Sigmoid colon (tissue), 7 donors: Measurements from ENCODE around the gene SDR9C7. TPM values are rescaled to one million over a fixed set of nuclear protein-coding genes. Genes with fewer than 3 reads are reported as not detected.
"Not testable (repeated sequence)": the region's sequence is repeated elsewhere in the genome, so short reads cannot be mapped to it uniquely, and the experiment has no call there.

Source experiments
- DNase-seq: peaks from one replicate; pipeline ENCODE4 v3.0.0-alpha.2; 2019
- H3K27ac ChIP-seq, 4 donors: fragments of 200-600 bp; sonication (generic); one replicate each; pipeline ENCODE4 v1.5.1; 2016 to 2019; ENCODE audit warnings: mild to moderate bottlenecking in 1 of 4
- H3K27me3 ChIP-seq, 3 donors: fragments of 200-600 bp; sonication (generic); one replicate each; pipeline ENCODE4 v1.5.1; 2019; ENCODE audit warnings: mild to moderate bottlenecking in 1 of 3
- H3K36me3 ChIP-seq, 4 donors: fragments of 200-600 bp; sonication (generic); one replicate each; pipeline ENCODE4 v1.5.1; 2016 to 2019
- H3K4me1 ChIP-seq, 4 donors: fragments of 200-600 bp; sonication (generic); one replicate each; pipeline ENCODE4 v1.5.1; 2017 to 2019
- H3K4me3 ChIP-seq, 4 donors: fragments of 200-600 bp; sonication (generic); one replicate each; pipeline ENCODE4 v1.5.1; 2017 to 2019; ENCODE audit warnings: mild to moderate bottlenecking in 2 of 4, moderate library complexity in 1 of 4
- H3K9me3 ChIP-seq, 4 donors: fragments of 200-600 bp in 3 of 4; sonication (generic) in 3 of 4; one replicate each; pipeline versions ENCODE4 v1.5.1 to v1.6.1; 2013 to 2019
- CTCF ChIP-seq, 4 experiments: fragments of 450-650 bp in 3 of 4; fragments of 200-600 bp in 1 of 4; IDR thresholded peaks; one replicate each; pipeline ENCODE4 v1.5.1; 2016 to 2019; ENCODE audit warnings: antibody characterized with exemption in 4 of 4, mild to moderate bottlenecking in 3 of 4, moderate library complexity in 2 of 4
- EP300 ChIP-seq, 4 donors: sonication (generic); formaldehyde crosslinking; IDR thresholded peaks; one replicate each; pipeline ENCODE4 v1.6.1; 2017; ENCODE audit warnings: antibody characterized with exemption in 4 of 4
- POLR2A ChIP-seq, 2 donors: fragments of 450-650 bp; IDR thresholded peaks; one replicate each; pipeline ENCODE4 v1.6.1; 2016; ENCODE audit warnings: antibody characterized with exemption in 2 of 2, mild to moderate bottlenecking in 2 of 2, moderate library complexity in 2 of 2
- POLR2AphosphoS5 ChIP-seq, 4 donors: sonication (generic); formaldehyde crosslinking; IDR thresholded peaks; one replicate each; pipeline ENCODE4 v1.6.1; 2017; ENCODE audit warnings: antibody characterized with exemption in 4 of 4
- WGBS, 2 donors: extraction: QIAGEN DNeasy Blood & Tissue Kit; methylation state at CpG; one replicate each; pipeline ENCODE4 v1.1.7; 2013; 5-methylcytosine and 5-hydroxymethylcytosine counted together
- intact Hi-C: fragments of 100-400 bp; cut with DNase I; formaldehyde crosslinking; loops from one replicate; pipeline ENCODE4 v1.15.1; 2023
- polyA plus RNA-seq, 3 donors: library from polyadenylated mRNA; stranded (reverse); fragments of 200-250 nt; gene quantifications; one replicate each; pipeline ENCODE4 v1.2.3, GENCODE V29; 2013
- total RNA-seq, 4 donors: library from RNA; depleted of rRNA; stranded (reverse); fragments of >200 nt; gene quantifications; one replicate each; pipeline ENCODE4 v1.1.0, GENCODE V29; 2016
- donor health status: healthy with polysubstance abuse.
- donor health status: Bipolar disorder and iron deficiency.
- donor health status: healthy.

Gene SDR9C7
- total and polyA plus RNA-seq, 7 donors, result 0.03 to 0.55 TPM; not detected in 5

GRCh38 chr12:56922031-56922430, 12.2 kb downstream of the SDR9C7 start:
- 69 to 76% methylated on average over 1 of the region's 1 CpG for WGBS, 2 donors
- no peak for DNase-seq
- no peaks in the 10 kb centered on the region for H3K9me3 ChIP-seq
- intact Hi-C loops, result no loop called here
- H3K27ac ChIP-seq, result no peak overlapping the region
- no peaks in the 10 kb centered on the region for H3K27me3 ChIP-seq
- no peak for TF ChIP-seq CTCF (IDR thresholded peaks at IDR 0.05)
- no peak for TF ChIP-seq EP300 (IDR thresholded peaks at IDR 0.05)
- no peak for TF ChIP-seq POLR2A (IDR thresholded peaks at IDR 0.05)
- no peak for TF ChIP-seq POLR2AphosphoS5 (IDR thresholded peaks at IDR 0.05)
- H3K4me1 ChIP-seq, result no peaks in the 10 kb centered on the region
- no peak overlapping the region for H3K4me3 ChIP-seq
- no peaks in the 10 kb centered on the region for H3K36me3 ChIP-seq

DNA sequence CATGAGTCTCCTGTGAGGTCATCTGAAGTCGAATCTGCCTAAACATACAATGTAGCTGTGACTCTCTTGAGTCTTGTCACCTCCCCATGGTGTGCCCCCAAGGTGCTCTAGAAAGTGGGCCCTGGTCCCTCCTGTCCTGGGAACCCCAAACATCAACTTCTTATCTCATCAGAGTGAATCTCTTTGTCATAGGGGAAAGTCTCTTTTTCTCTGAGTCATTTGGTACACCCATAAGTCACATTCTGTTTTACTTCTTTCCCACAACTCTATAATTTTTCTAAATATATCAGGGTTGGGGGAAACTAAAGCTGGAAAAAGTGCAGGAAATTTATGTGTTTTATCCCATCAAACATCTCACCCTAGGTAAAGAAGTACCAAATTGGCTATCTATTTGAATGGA, 12.9 kb downstream of the SDR9C7 start:
- H3K4me3 ChIP-seq, result no peak overlapping the region
- H3K27ac ChIP-seq, result no peak overlapping the region
- intact Hi-C loops, result no loop called here
- no peaks in the 10 kb centered on the region for H3K36me3 ChIP-seq
- WGBS, 2 donors, result 67 to 88% methylated on average over 1 of the region's 1 CpG
- H3K27me3 ChIP-seq, result no peaks in the 10 kb centered on the region
- no peaks in the 10 kb centered on the region for H3K9me3 ChIP-seq
- TF ChIP-seq EP300 (IDR thresholded peaks at IDR 0.05) (no peak), POLR2A (IDR thresholded peaks at IDR 0.05) (no peak), POLR2AphosphoS5 (IDR thresholded peaks at IDR 0.05) (no peak), CTCF (IDR thresholded peaks at IDR 0.05) (no peak)
- H3K4me1 ChIP-seq, result no peaks in the 10 kb centered on the region
- no peak for DNase-seq

- H3K9me3 ChIP-seq, H3K36me3 ChIP-seq, H3K4me1 ChIP-seq, DNase-seq, H3K27ac ChIP-seq, intact Hi-C loops, H3K4me3 ChIP-seq, H3K27me3 ChIP-seq: not testable (repeated sequence)
- 91 to 94% methylated on average over 3 of the region's 3 CpGs for whole genome bisulfite sequencing, 2 donors
These were observed 16.1 kb downstream of the SDR9C7 start for GRCh38 chr12:56918139-56918538.

DNA sequence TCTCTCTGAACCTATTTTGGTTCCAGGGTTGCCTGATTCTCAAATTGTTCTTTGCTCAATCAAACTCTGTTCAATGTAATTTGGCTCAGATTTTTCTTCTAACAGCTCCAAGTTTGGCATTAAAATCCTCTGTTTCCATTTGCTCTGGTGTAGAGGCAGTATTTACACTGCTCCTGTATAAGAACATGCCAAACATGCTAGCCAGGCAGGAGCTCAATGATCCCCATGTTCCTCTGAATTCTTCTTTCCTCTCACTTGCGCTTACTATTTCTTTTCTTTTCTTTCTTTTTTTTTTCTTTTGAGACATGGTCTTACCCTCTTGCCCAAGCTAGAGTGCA, 17.2 kb downstream of the SDR9C7 start:
- WGBS, 2 donors, result 97% methylated on average over 1 of the region's 1 CpG
- DNase-seq, result no peak
- no peak overlapping the region for H3K27ac ChIP-seq
- H3K4me3 ChIP-seq, result no peak overlapping the region
- TF ChIP-seq POLR2AphosphoS5 (IDR thresholded peaks at IDR 0.05) (no peak), EP300 (IDR thresholded peaks at IDR 0.05) (no peak), CTCF (IDR thresholded peaks at IDR 0.05) (no peak), POLR2A (IDR thresholded peaks at IDR 0.05) (no peak)
- intact Hi-C loops, result no loop called here
- no peaks in the 10 kb centered on the region for H3K36me3 ChIP-seq
- H3K9me3 ChIP-seq, result no peaks in the 10 kb centered on the region
- no peaks in the 10 kb centered on the region for H3K4me1 ChIP-seq
- no peaks in the 10 kb centered on the region for H3K27me3 ChIP-seq

DNA sequence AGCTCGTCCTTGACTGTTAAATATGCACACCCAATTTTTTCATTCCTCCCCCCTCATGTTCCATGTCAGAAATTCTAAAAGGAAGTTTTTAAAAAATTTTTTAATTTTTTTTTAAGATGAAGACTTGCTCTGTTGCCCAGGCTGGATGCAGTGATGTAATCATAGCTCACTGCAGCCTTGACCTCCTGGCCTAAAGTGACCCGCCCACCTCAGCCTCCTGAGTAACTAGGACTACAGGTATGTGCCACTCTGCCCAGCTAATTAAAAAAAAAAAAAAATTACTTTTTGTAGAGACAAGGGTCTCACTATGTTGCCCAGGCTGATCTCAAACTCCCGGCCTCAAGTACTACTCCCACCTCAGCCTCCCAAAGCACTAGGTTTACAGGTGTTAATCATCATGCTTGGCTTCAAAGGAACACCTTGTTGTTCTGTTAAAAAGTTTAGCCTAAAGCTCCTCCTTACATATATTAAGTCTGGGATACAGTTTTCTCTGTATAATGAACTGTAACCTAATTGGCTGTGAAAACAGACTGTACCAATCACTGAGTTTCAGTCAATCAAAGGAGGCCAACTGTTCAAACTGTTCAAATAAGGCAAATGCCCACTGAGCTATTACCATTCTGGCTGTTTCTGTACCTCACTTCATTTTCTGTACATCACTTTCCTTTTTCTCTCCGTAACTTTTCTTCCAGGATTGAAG, 17.8 kb downstream of the SDR9C7 start:
- WGBS, 2 donors, result 83 to 88% methylated on average over 4 of the region's 4 CpGs
- no peak for DNase-seq
- no peak for TF ChIP-seq CTCF (IDR thresholded peaks at IDR 0.05)
- TF ChIP-seq EP300 (IDR thresholded peaks at IDR 0.05), result no peak
- TF ChIP-seq POLR2AphosphoS5 (IDR thresholded peaks at IDR 0.05), result no peak
- intact Hi-C loops, result no loop called here
- no peak overlapping the region for H3K27ac ChIP-seq
- H3K27me3 ChIP-seq, result no peaks in the 10 kb centered on the region
- no peaks in the 10 kb centered on the region for H3K36me3 ChIP-seq
- no peak overlapping the region for H3K4me3 ChIP-seq
- H3K9me3 ChIP-seq, result no peaks in the 10 kb centered on the region
- no peaks in the 10 kb centered on the region for H3K4me1 ChIP-seq
